K562 (cell line): ENCODE results near the gene CACNA2D4. TPM values are rescaled to one million over a fixed set of nuclear protein-coding genes. Genes with fewer than 3 reads are reported as not detected.
A peak's percentile ranks its signal among the peaks of the same experiment; 100 is the strongest.

Experiments
- BRD4 ChIP-seq: fragments of 200-600 bp; sonication (generic); IDR thresholded peaks from 2 replicates; pipeline ENCODE4 v1.6.1; 2017; ENCODE audit warnings: inconsistent platforms
- CBFA2T3 ChIP-seq: fragments of 450-650 bp; IDR thresholded peaks from 2 replicates; pipeline ENCODE4 v1.6.1; 2017
- CBX8 ChIP-seq: fragments of 200-600 bp; sonication (generic); IDR thresholded peaks from 2 replicates; pipeline ENCODE4 v1.6.1; 2012; ENCODE audit warnings: borderline replicate concordance, mixed run types, low read depth, mild to moderate bottlenecking, moderate library complexity, mixed read lengths, low read length, control low read depth, inconsistent platforms; ENCODE audit not compliant: poor library complexity, severe bottlenecking; ENCODE audit errors: extremely low read depth
- CC2D1A ChIP-seq: fragments of 450-650 bp; IDR thresholded peaks from 2 replicates; pipeline ENCODE4 v1.6.1; 2017; ENCODE audit warnings: mild to moderate bottlenecking
- CEBPG ChIP-seq, 3 experiments: fragments of 200-800 bp in 1 of 3; sonication (Bioruptor generic) in 1 of 3; sonication (generic) in 1 of 3; formaldehyde crosslinking in 1 of 3; IDR thresholded peaks in 2 of 3; conservative IDR thresholded peaks in 1 of 3; 2 replicates each; pipeline versions ENCODE4 v1.6.1 to v1.8.0; 2016 to 2022; ENCODE audit warnings: missing compliant biosample characterization in 2 of 3, missing genetic modification characterization in 2 of 3, mild to moderate bottlenecking in 1 of 3, missing genetic modification reagents in 1 of 3
- FOXJ2 ChIP-seq: fragments of 200-800 bp; sonication (Bioruptor generic); IDR thresholded peaks from 2 replicates; pipeline ENCODE4 v1.6.1; 2016; ENCODE audit warnings: missing genetic modification characterization, missing compliant biosample characterization
- HDAC2 ChIP-seq: fragments of 450-650 bp; IDR thresholded peaks from 2 replicates; pipeline ENCODE4 v1.6.1; 2016; ENCODE audit warnings: mild to moderate bottlenecking
- HMBOX1 ChIP-seq: sonication (generic); IDR thresholded peaks from 2 replicates; pipeline ENCODE4 v1.6.1; 2016
- HMGXB4 ChIP-seq: sonication (generic); formaldehyde crosslinking; IDR thresholded peaks from 2 replicates; pipeline ENCODE4 v1.8.1; 2023; ENCODE audit warnings: mild to moderate bottlenecking, missing genetic modification reagents
- KAT2B ChIP-seq: IDR thresholded peaks from one replicate; pipeline ENCODE4 v1.6.1; 2012; ENCODE audit warnings: low read depth, mild to moderate bottlenecking, control low read depth, inconsistent platforms, low read length, moderate library complexity
- KDM1A ChIP-seq, 2 experiments: fragments of 450-650 bp; IDR thresholded peaks; 2 replicates each; pipeline ENCODE4 v1.6.1; 2016; ENCODE audit warnings: mild to moderate bottlenecking in 2 of 2
- KDM5B ChIP-seq: fragments of 200-600 bp; sonication (generic); IDR thresholded peaks from 2 replicates; pipeline ENCODE4 v1.6.1; 2012; ENCODE audit warnings: low read depth, mild to moderate bottlenecking, moderate library complexity, low read length, control low read depth, inconsistent platforms; ENCODE audit not compliant: insufficient replicate concordance
- MAFG ChIP-seq: fragments of 450-650 bp; conservative IDR thresholded peaks from 2 replicates; pipeline ENCODE4 v1.6.1; 2016; ENCODE audit warnings: missing genetic modification characterization, missing compliant biosample characterization
- MEF2A ChIP-seq: IDR thresholded peaks from 2 replicates; pipeline ENCODE4 v1.6.1; 2011; ENCODE audit warnings: low read depth, mild to moderate bottlenecking, low read length, moderate library complexity; ENCODE audit not compliant: control insufficient read depth
- NFRKB ChIP-seq: fragments of 450-650 bp; IDR thresholded peaks from 2 replicates; pipeline ENCODE4 v1.6.1; 2016; ENCODE audit warnings: low read depth
- NR1H2 ChIP-seq: sonication (generic); formaldehyde crosslinking; IDR thresholded peaks from 2 replicates; pipeline ENCODE4 v1.4.0; 2020; ENCODE audit warnings: mild to moderate bottlenecking, missing genetic modification reagents
- NR2C2 ChIP-seq, 2 experiments: fragments of 200-800 bp in 1 of 2; sonication (Bioruptor generic) in 1 of 2; sonication (generic) in 1 of 2; formaldehyde crosslinking in 1 of 2; IDR thresholded peaks; 2 replicates each; pipeline versions ENCODE4 v1.6.1 to v1.8.0; 2016 to 2022; ENCODE audit warnings: mild to moderate bottlenecking in 1 of 2, missing compliant biosample characterization in 1 of 2, missing genetic modification characterization in 1 of 2, missing genetic modification reagents in 1 of 2
- PHF8 ChIP-seq: fragments of 200-600 bp; sonication (generic); IDR thresholded peaks from 2 replicates; pipeline ENCODE4 v1.6.1; 2012; ENCODE audit warnings: mixed run types, mild to moderate bottlenecking, inconsistent platforms, low read length, moderate library complexity, borderline replicate concordance
- RNF2 ChIP-seq: sonication (generic); IDR thresholded peaks from 2 replicates; pipeline ENCODE4 v1.6.1; 2016
- THRAP3 ChIP-seq: fragments of 450-650 bp; IDR thresholded peaks from 2 replicates; pipeline ENCODE4 v1.6.1; 2016; ENCODE audit warnings: mild to moderate bottlenecking, inconsistent platforms, borderline replicate concordance
- ZNF134 ChIP-seq: fragments of 250-450 bp; sonication (Bioruptor Pico); conservative IDR thresholded peaks from 2 replicates; pipeline ENCODE4 v1.4.0; 2020
- ZNF146 ChIP-seq: IDR thresholded peaks from one replicate; pipeline ENCODE4 v1.6.1; 2018; ENCODE audit warnings: missing compliant biosample characterization; ENCODE audit not compliant: unreplicated experiment
- ZNF324 ChIP-seq: fragments of 250-450 bp; sonication (Bioruptor Pico); IDR thresholded peaks from 2 replicates; pipeline ENCODE4 v1.4.0; 2020; ENCODE audit warnings: mild to moderate bottlenecking
- ZNF584 ChIP-seq: fragments of 200-800 bp; sonication (Bioruptor generic); IDR thresholded peaks from 2 replicates; pipeline ENCODE4 v1.6.1; 2016; ENCODE audit warnings: low read depth, mild to moderate bottlenecking, missing genetic modification characterization, missing compliant biosample characterization
- polyA plus RNA-seq, 8 experiments: library from polyadenylated mRNA; depleted of rRNA in 4 of 8; stranded (reverse) in 5 of 8; unstranded in 3 of 8; fragments of >200 nt; fragmentation: Nextera tagmentation in 2 of 8; fragmentation: Illumina TruSeq in 1 of 8; extraction: Ambion mirVana in 2 of 8; extraction: Trizol in 1 of 8; gene quantifications; 2 replicates each; pipeline versions ENCODE4 v1.2.1 to v1.2.3, GENCODE V29; 2011 to 2014; ENCODE audit warnings: inconsistent platforms in 1 of 8, missing spikeins in 1 of 8
- total RNA-seq, 7 experiments: library from RNA; depleted of rRNA in 6 of 7; stranded (reverse); fragments of >200 nt in 6 of 7; fragmentation: Illumina TruSeq in 2 of 7; extraction: Trizol in 2 of 7; gene quantifications; 2 replicates each; pipeline versions ENCODE4 v1.2.1 to v1.2.3, GENCODE V29; 2011 to 2021; ENCODE audit warnings: low replicate concordance in 1 of 7
- TF ChIP-seq, protein P1 (sequence below), 2 experiments: fragments of 450-650 bp in 1 of 2; sonication (generic) in 1 of 2; formaldehyde crosslinking in 1 of 2; IDR thresholded peaks in 1 of 2; conservative IDR thresholded peaks in 1 of 2; 2 replicates each; pipeline versions ENCODE4 v1.6.1 to v1.8.1; 2016 to 2023; ENCODE audit warnings: mild to moderate bottlenecking in 2 of 2, moderate library complexity in 2 of 2, inconsistent platforms in 1 of 2, missing genetic modification reagents in 1 of 2

CACNA2D4 gene
- total and polyA plus RNA-seq, 9 of the 15 experiments (the other 6 are each of a cell fraction or from before 2014, with no cell fraction given) = 0.04 to 0.69 (median 0.40) TPM; not detected in 3

DNA sequence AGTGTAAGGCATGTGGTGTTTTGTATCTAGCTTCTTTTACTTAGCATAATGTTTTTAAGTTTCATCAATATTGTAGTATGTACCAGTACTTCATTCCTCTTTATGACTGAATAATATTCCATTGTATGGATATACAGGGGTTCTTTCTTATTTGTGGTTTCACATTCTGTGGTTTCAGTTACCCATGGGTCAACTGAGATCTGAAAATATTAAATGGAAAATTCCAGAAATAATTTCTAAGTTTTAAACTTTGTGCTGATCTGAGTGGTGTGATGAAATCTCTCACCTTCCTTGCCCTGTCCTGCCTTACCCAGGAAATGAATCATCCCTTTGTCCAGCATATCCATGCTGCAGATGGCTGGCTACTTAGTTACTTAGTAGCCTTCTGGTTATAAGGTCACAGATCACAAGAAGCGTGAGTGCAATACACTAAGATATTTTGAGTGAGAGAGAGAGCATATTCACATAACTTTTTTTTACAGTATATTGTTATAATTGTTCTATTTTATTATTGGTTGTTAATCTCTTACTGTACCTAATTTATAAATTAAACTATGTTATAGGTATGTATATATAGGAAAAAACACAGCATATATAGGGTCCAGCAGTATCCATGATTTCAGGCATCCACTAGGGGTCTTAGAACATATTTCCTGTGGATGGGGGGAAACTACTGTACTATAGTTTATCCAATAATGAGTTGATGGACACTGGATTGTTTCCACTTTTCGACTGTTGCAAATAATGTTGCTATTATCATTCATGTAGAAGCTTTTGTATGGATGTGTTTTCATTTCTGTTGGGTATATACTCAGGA is 157.7 kb downstream of the CACNA2D4 start (continued):
- TF ChIP-seq CEBPG (CRISPR knock-in tag; IDR thresholded peaks at IDR 0.05) (peak; percentile 57; the same call in 1 of the 2 replicates), CEBPG (tag; conservative IDR thresholded peaks at IDR 0.05 in 1 of 2, IDR thresholded peaks at IDR 0.05 in 1 of 2) (peak in 1 of 2 experiments; percentile 81; a peak in 2 of 4 replicates), MEF2A (no peak), FOXJ2 (no peak), BRD4 (no peak), CBX8 (no peak), ZNF584 (CRISPR knock-in tag) (no peak), KDM5B (no peak), ZNF146 (peak; percentile 54), KAT2B (no peak), THRAP3 (no peak), HDAC2 (no peak), CC2D1A (no peak), RNF2 (no peak), KDM1A (IDR thresholded peaks at IDR 0.05) (no peak), PHF8 (no peak), ZNF134 (CRISPR knock-in tag) (no peak), NR1H2 (no peak), HMGXB4 (CRISPR knock-in tag) (no peak), ZNF324 (CRISPR knock-in tag) (no peak), MAFG (no peak), NR2C2 (CRISPR knock-in tag; IDR thresholded peaks at IDR 0.05) (no peak), NR2C2 (tag; IDR thresholded peaks at IDR 0.05) (peak; percentile 53; the same call in 1 of the 2 replicates), CBFA2T3 (peak; percentile 45), HMBOX1 (peak; percentile 83), NFRKB (no peak)
- TF ChIP-seq, protein P1, sequence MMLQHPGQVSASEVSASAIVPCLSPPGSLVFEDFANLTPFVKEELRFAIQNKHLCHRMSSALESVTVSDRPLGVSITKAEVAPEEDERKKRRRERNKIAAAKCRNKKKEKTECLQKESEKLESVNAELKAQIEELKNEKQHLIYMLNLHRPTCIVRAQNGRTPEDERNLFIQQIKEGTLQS (IDR thresholded peaks at IDR 0.05) = peak; percentile 79; the same call in 1 of the 2 replicates
- TF ChIP-seq, protein P1 (CRISPR knock-in tag; conservative IDR thresholded peaks at IDR 0.05) = no peak
